A549 (cell line): ENCODE measurements around the gene PDXP. TPM values are rescaled to one million over a fixed set of nuclear protein-coding genes. Genes with fewer than 3 reads are reported as not detected.

Experiments used
- ATAC-seq, 2 experiments: fragments of 200-7000 bp in 1 of 2; fragments of >200 bp in 1 of 2; cut with Nextera tagmentation in 1 of 2; cut with Tn5 transposase in 1 of 2; 3 replicates each; pipeline versions ENCODE4 v1.8.0 to v1.9.1; 2018 to 2020; ENCODE audit warnings: mild to moderate bottlenecking in 1 of 2, moderate library complexity in 1 of 2
- CTCF ChIA-PET: fragments of 300-600 bp; sonication (Branson Sonifier 250); formaldehyde crosslinking; extraction: SDS; loops from one replicate; lab custom pipeline; 2021; ENCODE audit warnings: antibody characterized with exemption, inconsistent platforms; lab: Yijun Ruan, JAX
- POLR2A ChIA-PET: fragments of 350-600 bp; formaldehyde crosslinking; extraction: SDS; loops from one replicate; lab custom pipeline; 2021; ENCODE audit warnings: antibody characterized with exemption, inconsistent platforms; lab: Yijun Ruan, JAX
- DNase-seq, 2 experiments: peaks; one replicate each; pipeline versions ENCODE4 v3.0.0 to v3.0.0-alpha.2; 2011 to 2016; ENCODE audit warnings: low read depth in 1 of 2, low spot score in 1 of 2
- FAIRE-seq: peaks from 2 replicates; lab custom pipeline; 2011; peaks lifted over from hg19 to GRCh38; lab: Jason Lieb, UNC
- H3K27ac ChIP-seq, 2 experiments: fragments of >200 bp; sonication (Bioruptor Twin); formaldehyde crosslinking; 3 replicates each; pipeline ENCODE4 v1.5.1; 2016 to 2017
- H3K4me1 ChIP-seq: fragments of >200 bp; sonication (Bioruptor Twin); formaldehyde crosslinking; 3 replicates; pipeline ENCODE4 v1.6.1; 2016
- H3K4me2 ChIP-seq: fragments of >200 bp; sonication (Bioruptor Twin); formaldehyde crosslinking; 3 replicates; pipeline ENCODE4 v1.6.1; 2016
- H3K4me3 ChIP-seq: fragments of >200 bp; sonication (Bioruptor Twin); formaldehyde crosslinking; 3 replicates; pipeline ENCODE4 v1.5.1; 2016
- H3K9me3 ChIP-seq: fragments of >200 bp; sonication (Bioruptor Twin); formaldehyde crosslinking; 3 replicates; pipeline ENCODE4 v1.6.1; 2016
- CBX2 ChIP-seq: fragments of 200-600 bp; sonication (generic); IDR thresholded peaks from 2 replicates; pipeline ENCODE4 v1.6.1; 2016; ENCODE audit warnings: low read depth, mild to moderate bottlenecking, borderline replicate concordance
- CBX8 ChIP-seq: fragments of 200-600 bp; sonication (generic); IDR thresholded peaks from 2 replicates; pipeline ENCODE4 v1.6.1; 2016
- ESRRA ChIP-seq: fragments of 150-350 bp; IDR thresholded peaks from 2 replicates; pipeline ENCODE4 v1.6.1; 2014; ENCODE audit warnings: mild to moderate bottlenecking, low read length, borderline replicate concordance
- FOXS1 ChIP-seq: fragments of 250-450 bp; sonication (Bioruptor Pico); IDR thresholded peaks from 2 replicates; pipeline ENCODE4 v1.5.0; 2020; ENCODE audit warnings: mild to moderate bottlenecking, moderate library complexity
- HDAC2 ChIP-seq: fragments of 200-600 bp; sonication (generic); IDR thresholded peaks from 2 replicates; pipeline ENCODE4 v1.6.1; 2016
- HMGXB4 ChIP-seq: fragments of 250-450 bp; sonication (Bioruptor Pico); IDR thresholded peaks from 2 replicates; pipeline ENCODE4 v1.5.0; 2021; ENCODE audit warnings: mild to moderate bottlenecking, moderate library complexity, borderline replicate concordance
- HOXB5 ChIP-seq: fragments of 250-450 bp; sonication (Bioruptor Pico); IDR thresholded peaks from 2 replicates; pipeline ENCODE4 v1.5.0; 2020; ENCODE audit warnings: mild to moderate bottlenecking, moderate library complexity
- JUNB ChIP-seq: fragments of >200 bp; sonication (Bioruptor Twin); formaldehyde crosslinking; IDR thresholded peaks from 2 replicates; pipeline ENCODE4 v1.6.1; 2016
- MAFK ChIP-seq: fragments of 450-650 bp; IDR thresholded peaks from 2 replicates; pipeline ENCODE4 v1.6.1; 2014; ENCODE audit not compliant: partially characterized antibody
- MYC ChIP-seq: IDR thresholded peaks from 2 replicates; pipeline ENCODE4 v1.6.1; 2012; ENCODE audit warnings: mild to moderate bottlenecking, inconsistent platforms, low read length, improper control_type of control experiment, borderline replicate concordance
- PHF8 ChIP-seq: fragments of 200-600 bp; sonication (generic); IDR thresholded peaks from 2 replicates; pipeline ENCODE4 v1.6.1; 2016; ENCODE audit warnings: low read depth, mild to moderate bottlenecking, antibody characterized with exemption, moderate library complexity, borderline replicate concordance
- POLR2AphosphoS2 ChIP-seq: conservative IDR thresholded peaks from 2 replicates; pipeline ENCODE4 v1.6.1; 2012; ENCODE audit warnings: low read length, improper control_type of control experiment, inconsistent platforms
- RAD21 ChIP-seq, 2 experiments: fragments of >200 bp in 1 of 2; sonication (Bioruptor Twin) in 1 of 2; formaldehyde crosslinking in 1 of 2; IDR thresholded peaks in 1 of 2; conservative IDR thresholded peaks in 1 of 2; 2 replicates in 1 of 2; 3 replicates in 1 of 2; pipeline ENCODE4 v1.6.1; 2012 to 2018; ENCODE audit warnings: inconsistent platforms in 1 of 2
- ZNF302 ChIP-seq: fragments of 250-450 bp; sonication (Bioruptor Pico); IDR thresholded peaks from 2 replicates; pipeline ENCODE4 v1.9.0; 2021; ENCODE audit warnings: inconsistent platforms, mild to moderate bottlenecking, moderate library complexity
- WGBS: methylation state at CpG from one replicate; pipeline ENCODE4 v1.1.6; 2017; ENCODE audit errors: missing lambda C conversion rate; 5-methylcytosine and 5-hydroxymethylcytosine counted together
- polyA plus RNA-seq, 4 experiments: library from polyadenylated mRNA; depleted of rRNA in 3 of 4; stranded (reverse); fragments of >200 nt; fragmentation: RNase III in 1 of 4; extraction: RNeasy Plus Mini Kit Qiagen cat#74134 plus additional on column Dnase treatment in 1 of 4; gene quantifications; 2 replicates in 3 of 4; 3 replicates in 1 of 4; pipeline ENCODE4 v1.2.3, GENCODE V29; 2011 to 2017
- TF ChIP-seq, protein P1 (sequence below): fragments of 250-450 bp; sonication (Bioruptor Pico); IDR thresholded peaks from 2 replicates; pipeline ENCODE4 v1.5.0; 2020; ENCODE audit warnings: low read depth, mild to moderate bottlenecking, moderate library complexity
- TF ChIP-seq, protein P2 (sequence below): fragments of >200 bp; sonication (Bioruptor Twin); formaldehyde crosslinking; IDR thresholded peaks from 3 replicates; pipeline ENCODE4 v1.5.1; 2016
- TF ChIP-seq, protein P3 (sequence below): fragments of 450-650 bp; IDR thresholded peaks from 2 replicates; pipeline ENCODE4 v1.6.1; 2014; ENCODE audit warnings: antibody characterized with exemption

PDXP gene
- polyA plus RNA-seq, 2 of the 4 experiments (the other 2 are of a cell fraction) = 11.5 to 13.1 TPM

DNA sequence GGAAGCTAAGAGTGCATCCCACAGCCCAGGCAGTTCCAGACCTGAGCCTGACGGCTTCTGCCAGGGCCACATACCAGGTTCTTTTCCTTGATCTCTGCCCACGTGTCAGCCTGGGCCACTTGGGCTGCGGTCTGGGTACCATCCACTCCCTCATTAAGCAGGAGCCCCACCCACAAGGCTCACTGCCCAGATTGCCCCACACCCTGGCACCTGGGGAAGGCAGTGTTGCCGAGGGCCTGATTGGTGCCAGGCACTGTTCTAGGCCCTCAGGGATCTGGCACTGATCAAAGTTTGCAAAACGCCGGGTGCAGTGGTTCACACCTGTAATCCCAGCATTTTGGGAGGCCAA lies 34.5 kb upstream of the PDXP start:
- H3K4me2 ChIP-seq = no peak overlapping the region
- WGBS = 100% methylated on average over 2 of the region's 6 CpGs
- CTCF ChIA-PET = interaction anchor here (0.7 to 7.1 kb wide), 10 partner anchors 8 to 149 kb away, joined by 3 to 36 read pairs (median 4); no protein-coding TSS in a partner anchor
- POLR2A ChIA-PET = no interaction called here
- TF ChIP-seq HMGXB4 (CRISPR knock-in tag) (no peak), ZNF302 (CRISPR knock-in tag) (no peak), MYC (no peak), JUNB (no peak)
- TF ChIP-seq, protein P1, sequence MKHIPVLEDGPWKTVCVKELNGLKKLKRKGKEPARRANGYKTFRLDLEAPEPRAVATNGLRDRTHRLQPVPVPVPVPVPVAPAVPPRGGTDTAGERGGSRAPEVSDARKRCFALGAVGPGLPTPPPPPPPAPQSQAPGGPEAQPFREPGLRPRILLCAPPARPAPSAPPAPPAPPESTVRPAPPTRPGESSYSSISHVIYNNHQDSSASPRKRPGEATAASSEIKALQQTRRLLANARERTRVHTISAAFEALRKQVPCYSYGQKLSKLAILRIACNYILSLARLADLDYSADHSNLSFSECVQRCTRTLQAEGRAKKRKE (CRISPR knock-in tag) = no peak
- DNase-seq = no peak
- no peak for ATAC-seq
- no peak for FAIRE-seq
- no peak overlapping the region for H3K4me3 ChIP-seq
- no peaks in the 10 kb centered on the region for H3K9me3 ChIP-seq
- H3K27ac ChIP-seq = no peak overlapping the region
- no peaks in the 10 kb centered on the region for H3K4me1 ChIP-seq

DNA sequence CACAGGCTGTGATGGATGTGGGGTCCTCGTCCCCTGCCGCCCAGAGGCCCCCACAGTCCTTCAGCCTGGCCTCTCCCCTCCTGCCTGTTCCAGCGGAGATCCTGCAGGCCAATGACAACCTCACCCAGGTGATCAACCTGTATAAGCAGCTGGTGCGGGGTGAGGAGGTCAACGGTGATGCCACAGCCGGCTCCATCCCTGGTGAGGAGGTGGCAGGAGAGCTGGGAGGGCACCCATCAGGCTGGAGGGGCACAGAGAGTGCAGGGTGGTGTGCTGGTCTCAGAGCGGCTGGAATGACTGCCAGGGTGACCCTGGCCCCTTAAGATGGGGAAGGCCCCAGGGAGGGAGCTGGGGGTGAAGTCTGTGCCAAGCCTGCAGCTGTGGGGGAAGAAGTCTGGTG lies 33.6 kb upstream of the PDXP start:
- H3K27ac ChIP-seq = no peak overlapping the region
- 100% methylated on average over 4 of the region's 7 CpGs for WGBS
- ATAC-seq (no peak), DNase-seq (no peak), FAIRE-seq (no peak)
- ChIA-PET POLR2A (no interaction called here), CTCF (interaction anchor here (0.6 to 11.4 kb wide), 5 partner anchors 10 to 167 kb away, joined by 3 to 129 read pairs (median 4); partner anchors contain the start of gene SH3BP1)
- TF ChIP-seq, protein P2, sequence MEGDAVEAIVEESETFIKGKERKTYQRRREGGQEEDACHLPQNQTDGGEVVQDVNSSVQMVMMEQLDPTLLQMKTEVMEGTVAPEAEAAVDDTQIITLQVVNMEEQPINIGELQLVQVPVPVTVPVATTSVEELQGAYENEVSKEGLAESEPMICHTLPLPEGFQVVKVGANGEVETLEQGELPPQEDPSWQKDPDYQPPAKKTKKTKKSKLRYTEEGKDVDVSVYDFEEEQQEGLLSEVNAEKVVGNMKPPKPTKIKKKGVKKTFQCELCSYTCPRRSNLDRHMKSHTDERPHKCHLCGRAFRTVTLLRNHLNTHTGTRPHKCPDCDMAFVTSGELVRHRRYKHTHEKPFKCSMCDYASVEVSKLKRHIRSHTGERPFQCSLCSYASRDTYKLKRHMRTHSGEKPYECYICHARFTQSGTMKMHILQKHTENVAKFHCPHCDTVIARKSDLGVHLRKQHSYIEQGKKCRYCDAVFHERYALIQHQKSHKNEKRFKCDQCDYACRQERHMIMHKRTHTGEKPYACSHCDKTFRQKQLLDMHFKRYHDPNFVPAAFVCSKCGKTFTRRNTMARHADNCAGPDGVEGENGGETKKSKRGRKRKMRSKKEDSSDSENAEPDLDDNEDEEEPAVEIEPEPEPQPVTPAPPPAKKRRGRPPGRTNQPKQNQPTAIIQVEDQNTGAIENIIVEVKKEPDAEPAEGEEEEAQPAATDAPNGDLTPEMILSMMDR = no peak
- no peak for TF ChIP-seq POLR2AphosphoS2
- no peak overlapping the region for H3K4me2 ChIP-seq
- no peaks in the 10 kb centered on the region for H3K9me3 ChIP-seq
- no peaks in the 10 kb centered on the region for H3K4me1 ChIP-seq
- H3K4me3 ChIP-seq = no peak overlapping the region

- Histone ChIP-seq H3K4me2 (no peak overlapping the region), H3K4me1 (no peaks in the 10 kb centered on the region), H3K4me3 (no peak overlapping the region), H3K9me3 (no peaks in the 10 kb centered on the region), H3K27ac (no peak overlapping the region)
- FAIRE-seq = no peak
- WGBS = 84% methylated on average over 6 of the region's 14 CpGs
- CTCF ChIA-PET = interaction anchor here (0.8 to 11.4 kb wide), 4 partner anchors 16 to 166 kb away, joined by 3 to 129 read pairs (median 6); partner anchors contain the start of gene SH3BP1
- POLR2A ChIA-PET = no interaction called here
- TF ChIP-seq HDAC2 = no peak
- no peak for TF ChIP-seq HOXB5 (CRISPR knock-in tag)
- TF ChIP-seq HMGXB4 (CRISPR knock-in tag) = no peak
- TF ChIP-seq CBX2 = no peak
- no peak for TF ChIP-seq ESRRA
- no peak for TF ChIP-seq MAFK
- no peak for TF ChIP-seq PHF8
- TF ChIP-seq, protein P3, sequence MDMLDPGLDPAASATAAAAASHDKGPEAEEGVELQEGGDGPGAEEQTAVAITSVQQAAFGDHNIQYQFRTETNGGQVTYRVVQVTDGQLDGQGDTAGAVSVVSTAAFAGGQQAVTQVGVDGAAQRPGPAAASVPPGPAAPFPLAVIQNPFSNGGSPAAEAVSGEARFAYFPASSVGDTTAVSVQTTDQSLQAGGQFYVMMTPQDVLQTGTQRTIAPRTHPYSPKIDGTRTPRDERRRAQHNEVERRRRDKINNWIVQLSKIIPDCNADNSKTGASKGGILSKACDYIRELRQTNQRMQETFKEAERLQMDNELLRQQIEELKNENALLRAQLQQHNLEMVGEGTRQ = no peak
- TF ChIP-seq FOXS1 (CRISPR knock-in tag) = no peak
- no peak for TF ChIP-seq MYC
- TF ChIP-seq RAD21 (conservative IDR thresholded peaks at IDR 0.05 in 1 of 2, IDR thresholded peaks at IDR 0.05 in 1 of 2) = no peak
- TF ChIP-seq CBX8 = no peak
- ATAC-seq = no peak
- DNase-seq = no peak
These were observed 32.8 kb upstream of the PDXP start for GRCh38 chr22:37625737-37626136.
